Hematopoietic multipotent progenitor cell treated with erythropoietin and hydrocortisone succinate and interleukin-3 and kit ligand, for 8 days (in vitro differentiated cells): Measurements from ENCODE around the gene PIAS4.

ENCODE experiments used
- DNase-seq: peaks from one replicate; pipeline ENCODE4 v3.0.0-alpha.2; 2015

PIAS4 gene

GRCh38 chr19:4043401-4043800 lies 35.9 kb downstream of the PIAS4 start:
- DNase-seq: no peak

- DNase-seq: no peak
These were observed 36.6 kb downstream of the PIAS4 start for GRCh38 chr19:4043966-4044715.

GRCh38 chr19:4044990-4045465 lies 37.5 kb downstream of the PIAS4 start:
- no peak for DNase-seq

- no peak for DNase-seq
These were observed 38.2 kb downstream of the PIAS4 start for GRCh38 chr19:4045597-4046361.

GRCh38 chr19:4046362-4046691 lies 38.8 kb downstream of the PIAS4 start:
- DNase-seq: no peak

- no peak for DNase-seq
These were observed 39.6 kb downstream of the PIAS4 start for GRCh38 chr19:4046946-4047683.

GRCh38 chr19:4049432-4049831 lies 41.9 kb downstream of the PIAS4 start:
- DNase-seq: no peak

- no peak for DNase-seq
These were observed 43.9 kb downstream of the PIAS4 start for GRCh38 chr19:4051175-4052101.

GRCh38 chr19:4052114-4052992 lies 44.8 kb downstream of the PIAS4 start:
- DNase-seq: no peak

GRCh38 chr19:4052993-4053422 lies 45.5 kb downstream of the PIAS4 start:
- peak; percentile 59 for DNase-seq

GRCh38 chr19:4053423-4054324 lies 46.1 kb downstream of the PIAS4 start:
- DNase-seq: no peak

GRCh38 chr19:4054441-4055208 lies 47.1 kb downstream of the PIAS4 start:
- no peak for DNase-seq

- no peak for DNase-seq
These were observed 47.6 kb downstream of the PIAS4 start for GRCh38 chr19:4055209-4055552.

- peak; percentile 55 for DNase-seq
These were observed 50.6 kb downstream of the PIAS4 start for GRCh38 chr19:4057931-4058692.

GRCh38 chr19:4058693-4059452 lies 51.3 kb downstream of the PIAS4 start:
- no peak for DNase-seq

GRCh38 chr19:4059453-4059871 lies 51.9 kb downstream of the PIAS4 start:
- DNase-seq: no peak

- DNase-seq: no peak
These were observed 52.5 kb downstream of the PIAS4 start for GRCh38 chr19:4059891-4060620.
